ENCODE measurements around the gene DGCR6L. TPM values are rescaled to one million over a fixed set of nuclear protein-coding genes. Genes with fewer than 3 reads are reported as not detected.
"Not testable (repeated sequence)": the region's sequence is repeated elsewhere in the genome, so short reads cannot be mapped to it uniquely, and the experiment has no call there.

Gene DGCR6L
- polyA plus RNA-seq, 2 of the 4 experiments (the other 2 are of a cell fraction) = 17.9 to 26.1 TPM

DNA sequence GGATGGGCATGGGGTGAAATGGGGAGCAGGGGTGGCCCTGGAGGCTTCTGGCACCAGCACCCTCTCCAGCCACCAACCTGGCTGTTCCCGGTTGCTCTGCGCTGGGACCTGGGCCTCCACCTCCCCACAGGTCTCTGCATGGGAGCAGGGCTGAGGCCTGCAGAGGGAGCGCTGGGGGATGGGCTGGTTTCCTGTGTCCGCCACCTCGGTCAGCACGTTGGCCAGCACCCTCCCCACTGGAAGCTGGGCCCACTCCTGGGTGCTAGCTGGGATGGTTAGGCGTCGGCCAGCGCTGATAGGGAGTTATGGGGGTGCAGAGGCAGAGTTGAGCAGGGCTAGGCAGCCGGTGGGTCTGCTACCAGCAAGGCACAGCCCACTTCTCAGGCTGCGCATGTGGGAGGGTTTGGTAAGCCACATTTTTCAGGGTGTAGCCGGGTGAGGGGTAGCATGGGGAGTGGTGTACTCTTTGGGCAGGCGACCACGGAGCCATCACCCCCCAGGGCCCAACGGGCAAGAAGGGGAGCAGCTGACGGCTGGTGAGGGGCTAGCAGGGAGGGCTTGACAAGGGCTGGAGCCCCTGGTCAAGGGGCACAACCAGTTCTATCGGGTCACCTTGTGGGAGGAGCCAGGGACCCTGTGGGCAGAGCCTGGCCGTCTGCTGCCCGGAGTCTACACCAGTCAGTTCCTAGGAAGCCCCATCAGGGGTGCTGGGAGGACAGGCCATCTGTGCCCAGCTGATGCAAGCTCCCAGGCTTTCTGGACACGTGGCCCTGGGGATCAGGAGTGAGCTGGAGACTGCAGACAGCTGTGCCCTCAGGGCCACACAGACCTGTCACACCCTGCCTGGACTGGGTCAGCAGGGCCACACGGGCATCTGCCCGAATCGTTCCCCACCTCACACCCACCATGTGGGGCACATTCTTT is 49.4 kb downstream of the DGCR6L start:
- Histone ChIP-seq H3K4me1 (peaks cover 12% of the 10 kb centered on the region), H3K27ac (peak overlapping the region; percentile 21 to 65; a peak in 3 of 6 replicates)
- CTCF ChIA-PET = interaction anchor here (1.0 to 5.2 kb wide), 4 partner anchors 15 to 113 kb away, joined by 3 to 19 read pairs (median 6); no protein-coding TSS in a partner anchor
- H3K4me3 ChIP-seq; DNase-seq (ENCODE audit: low read depth in 1 of 2, low spot score in 1 of 2); POLR2A ChIA-PET; H3K4me2 ChIP-seq; H3K9me3 ChIP-seq; FAIRE-seq: not testable (repeated sequence)
- ATAC-seq = peak; percentile 28 to 60; a peak in 5 of 6 replicates
- WGBS (ENCODE audit: missing lambda C conversion rate) = 81% methylated on average over 12 of the region's 23 CpGs
- TF ChIP-seq, protein P1, sequence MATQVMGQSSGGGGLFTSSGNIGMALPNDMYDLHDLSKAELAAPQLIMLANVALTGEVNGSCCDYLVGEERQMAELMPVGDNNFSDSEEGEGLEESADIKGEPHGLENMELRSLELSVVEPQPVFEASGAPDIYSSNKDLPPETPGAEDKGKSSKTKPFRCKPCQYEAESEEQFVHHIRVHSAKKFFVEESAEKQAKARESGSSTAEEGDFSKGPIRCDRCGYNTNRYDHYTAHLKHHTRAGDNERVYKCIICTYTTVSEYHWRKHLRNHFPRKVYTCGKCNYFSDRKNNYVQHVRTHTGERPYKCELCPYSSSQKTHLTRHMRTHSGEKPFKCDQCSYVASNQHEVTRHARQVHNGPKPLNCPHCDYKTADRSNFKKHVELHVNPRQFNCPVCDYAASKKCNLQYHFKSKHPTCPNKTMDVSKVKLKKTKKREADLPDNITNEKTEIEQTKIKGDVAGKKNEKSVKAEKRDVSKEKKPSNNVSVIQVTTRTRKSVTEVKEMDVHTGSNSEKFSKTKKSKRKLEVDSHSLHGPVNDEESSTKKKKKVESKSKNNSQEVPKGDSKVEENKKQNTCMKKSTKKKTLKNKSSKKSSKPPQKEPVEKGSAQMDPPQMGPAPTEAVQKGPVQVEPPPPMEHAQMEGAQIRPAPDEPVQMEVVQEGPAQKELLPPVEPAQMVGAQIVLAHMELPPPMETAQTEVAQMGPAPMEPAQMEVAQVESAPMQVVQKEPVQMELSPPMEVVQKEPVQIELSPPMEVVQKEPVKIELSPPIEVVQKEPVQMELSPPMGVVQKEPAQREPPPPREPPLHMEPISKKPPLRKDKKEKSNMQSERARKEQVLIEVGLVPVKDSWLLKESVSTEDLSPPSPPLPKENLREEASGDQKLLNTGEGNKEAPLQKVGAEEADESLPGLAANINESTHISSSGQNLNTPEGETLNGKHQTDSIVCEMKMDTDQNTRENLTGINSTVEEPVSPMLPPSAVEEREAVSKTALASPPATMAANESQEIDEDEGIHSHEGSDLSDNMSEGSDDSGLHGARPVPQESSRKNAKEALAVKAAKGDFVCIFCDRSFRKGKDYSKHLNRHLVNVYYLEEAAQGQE (IDR thresholded peaks at IDR 0.05) = peak; percentile 14; the same call in 1 of the 2 replicates

DNA sequence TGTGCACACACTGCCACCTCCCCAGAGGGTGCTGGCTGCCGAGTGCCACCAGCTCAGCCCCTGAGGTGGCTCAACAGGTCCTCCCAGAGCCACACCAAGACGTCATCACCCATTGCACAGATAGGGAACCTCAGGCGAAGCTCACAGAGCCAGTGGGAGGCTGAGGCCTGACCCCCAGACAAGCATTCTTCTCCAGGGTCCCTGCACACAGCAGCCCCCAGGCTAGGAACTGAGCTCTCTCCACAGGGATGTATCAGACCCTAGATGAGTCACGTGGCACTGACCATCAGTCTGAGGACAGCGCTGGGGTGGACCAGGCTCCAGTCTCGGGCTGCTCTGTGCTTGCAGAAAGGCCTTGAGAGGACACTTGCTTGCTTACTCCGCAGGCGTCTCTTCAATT is 50.2 kb downstream of the DGCR6L start:
- H3K4me2 ChIP-seq; H3K4me3 ChIP-seq; POLR2A ChIA-PET; ATAC-seq; H3K9me3 ChIP-seq; FAIRE-seq; H3K27ac ChIP-seq; DNase-seq (ENCODE audit: low read depth in 1 of 2, low spot score in 1 of 2): not testable (repeated sequence)
- CTCF ChIA-PET = interaction anchor here (1.1 to 5.2 kb wide), 4 partner anchors 10 to 113 kb away, joined by 3 to 19 read pairs (median 6); no protein-coding TSS in a partner anchor
- 80% methylated on average over 1 of the region's 8 CpGs for WGBS (ENCODE audit: missing lambda C conversion rate)
- peaks cover 12% of the 10 kb centered on the region for H3K4me1 ChIP-seq

DNA sequence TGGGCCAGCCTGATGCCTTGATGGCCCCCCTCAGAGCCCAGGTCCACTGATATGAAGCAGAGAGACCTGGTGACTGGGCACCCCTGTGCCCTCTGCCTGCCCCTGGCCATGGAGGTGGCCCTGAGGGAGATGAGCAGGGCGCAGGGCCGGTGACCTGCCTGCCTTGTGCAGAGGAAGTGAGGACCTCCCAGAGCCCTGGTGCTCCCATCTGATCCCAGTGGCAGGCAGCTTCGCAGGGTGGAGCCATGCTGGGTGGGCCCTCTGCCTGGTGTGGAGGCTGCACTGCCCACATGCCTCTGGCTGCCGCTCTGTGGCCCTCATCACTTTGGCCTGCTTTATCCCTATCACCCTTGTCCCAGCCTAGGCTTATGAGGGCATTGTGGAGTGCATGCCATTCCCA is 50.7 kb downstream of the DGCR6L start:
- DNase-seq (ENCODE audit: low read depth in 1 of 2, low spot score in 1 of 2); FAIRE-seq; POLR2A ChIA-PET; H3K27ac ChIP-seq; H3K4me3 ChIP-seq; H3K4me2 ChIP-seq; H3K9me3 ChIP-seq: not testable (repeated sequence)
- peaks cover 12% of the 10 kb centered on the region for H3K4me1 ChIP-seq
- 83% methylated on average over 1 of the region's 4 CpGs for WGBS (ENCODE audit: missing lambda C conversion rate)
- ATAC-seq = peak in 1 of 2 experiments; percentile 6; a peak in 1 of 6 replicates
- CTCF ChIA-PET = interaction anchor here (0.6 to 5.2 kb wide), 5 partner anchors 9 to 93 kb away, joined by 3 to 19 read pairs (median 3); no protein-coding TSS in a partner anchor

DNA sequence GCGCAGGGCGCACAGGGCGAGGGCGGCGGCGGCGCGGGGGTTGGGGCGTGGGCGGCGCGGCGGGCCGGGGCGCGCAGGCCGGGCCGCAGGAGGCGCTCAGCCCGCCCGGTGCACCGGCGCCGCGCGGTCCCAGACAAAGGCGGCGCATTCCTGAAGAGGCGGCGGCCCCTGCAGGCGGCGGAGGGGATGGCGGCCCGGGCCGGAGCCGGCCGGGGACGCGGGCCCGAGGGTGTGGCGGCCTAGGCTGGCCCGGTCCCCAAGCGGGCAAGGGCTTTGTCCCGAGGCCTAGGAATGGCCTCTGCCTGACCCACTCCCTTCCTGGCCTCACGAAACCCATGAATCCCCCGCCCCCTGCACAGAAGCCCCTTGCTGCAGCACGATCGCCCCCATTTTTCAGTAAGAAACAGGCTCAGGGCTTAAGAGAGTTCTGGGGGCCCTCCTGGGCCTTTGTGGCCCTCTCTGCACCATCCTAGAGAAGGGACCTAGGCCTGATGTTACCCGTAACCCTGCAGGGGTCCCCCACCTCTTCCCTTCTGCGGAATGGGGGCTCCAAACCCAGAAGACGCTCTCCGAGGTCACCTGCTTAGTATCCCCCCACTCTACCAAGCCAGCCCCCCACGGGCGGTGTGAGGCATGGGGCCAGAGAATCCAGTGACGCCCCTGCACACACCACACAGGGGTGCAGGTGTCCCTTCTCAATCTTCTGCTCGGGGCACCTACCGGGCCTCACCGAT is 51.4 kb downstream of the DGCR6L start, which contains the start of gene RTN4R:
RTN4R (minus strand) TSS at position 40 of the 734 bp plus-strand sequence. CDS start 226 bp downstream, outside the sequence.
- peak within 1 kb of the TSS; percentile 49 for H3K4me3 ChIP-seq
- TF ChIP-seq CHD2 (IDR thresholded peaks at IDR 0.05; ENCODE audit: low read length, partially characterized antibody) (no peak), RAD21 (conservative IDR thresholded peaks at IDR 0.05 in 1 of 2, IDR thresholded peaks at IDR 0.05 in 1 of 2) (peak; percentile 33 to 37; a peak in 2 of 5 replicates), CTCF (IDR thresholded peaks at IDR 0.05) (peak; percentile 28; the same call in 2 of the 3 replicates), RARB (CRISPR knock-in tag; IDR thresholded peaks at IDR 0.05) (no peak), SMC3 (IDR thresholded peaks at IDR 0.05) (peak; percentile 32; the same call in 2 of the 3 replicates)
- DNase-seq (ENCODE audit: low read depth in 1 of 2, low spot score in 1 of 2) = peak; percentile 7 to 44
- H3K9me3 ChIP-seq = no peaks in the 10 kb centered on the region
- ChIA-PET CTCF (interaction anchor here (0.6 to 5.2 kb wide), 5 partner anchors 9 to 92 kb away, joined by 3 to 19 read pairs (median 3); no protein-coding TSS in a partner anchor), POLR2A (no interaction called here)
- FAIRE-seq = no peak
- WGBS (ENCODE audit: missing lambda C conversion rate) = 31% methylated on average over 9 of the region's 58 CpGs
- ATAC-seq = peak; percentile 72 to 86
- H3K4me1 ChIP-seq = peaks cover 12% of the 10 kb centered on the region
- peak within 1 kb of the TSS; percentile 66 to 83 for H3K27ac ChIP-seq
- H3K4me2 ChIP-seq = peak within 1 kb of the TSS; percentile 98
